Spleen (tissue), 11 donors: ENCODE measurements around the gene ARL4A. TPM values are rescaled to one million over a fixed set of nuclear protein-coding genes. Genes with fewer than 3 reads are reported as not detected.

Experiments used
- DNase-seq: peaks from one replicate; pipeline ENCODE4 v3.0.0-alpha.2; 2020
- H3K27ac ChIP-seq, 8 donors: fragments of 200-600 bp; sonication (generic) in 7 of 8; 1 replicate in 4 of 8; 2 replicates in 4 of 8; pipeline versions ENCODE4 v1.5.0 to v1.8.0; 2016 to 2021; ENCODE audit warnings: inconsistent platforms in 4 of 8, mild to moderate bottlenecking in 4 of 8, moderate library complexity in 1 of 8
- H3K27me3 ChIP-seq, 7 donors: fragments of 200-600 bp; sonication (generic) in 6 of 7; replicated peaks in 1 of 7; 1 replicate in 4 of 7; 2 replicates in 3 of 7; pipeline versions ENCODE4 v1.5.0 to v1.8.0; 2016 to 2021; ENCODE audit warnings: inconsistent platforms in 3 of 7, mild to moderate bottlenecking in 1 of 7
- H3K36me3 ChIP-seq, 6 donors: fragments of 200-600 bp; sonication (generic) in 5 of 6; 1 replicate in 4 of 6; 2 replicates in 2 of 6; pipeline versions ENCODE4 v1.5.0 to v1.8.0; 2016 to 2021; ENCODE audit warnings: inconsistent platforms in 2 of 6
- H3K4me1 ChIP-seq, 6 donors: fragments of 200-600 bp; sonication (generic) in 5 of 6; 1 replicate in 3 of 6; 2 replicates in 3 of 6; pipeline versions ENCODE4 v1.5.0 to v1.8.0; 2016 to 2021; ENCODE audit warnings: inconsistent platforms in 3 of 6
- H3K4me3 ChIP-seq, 8 donors: fragments of 200-600 bp; sonication (generic) in 7 of 8; 1 replicate in 4 of 8; 2 replicates in 4 of 8; pipeline versions ENCODE4 v1.5.0 to v1.8.0; 2016 to 2021; ENCODE audit warnings: inconsistent platforms in 4 of 8, mild to moderate bottlenecking in 4 of 8, moderate library complexity in 2 of 8
- H3K9me3 ChIP-seq, 8 donors: fragments of 200-600 bp; sonication (generic) in 7 of 8; 1 replicate in 4 of 8; 2 replicates in 4 of 8; pipeline versions ENCODE4 v1.5.0 to v1.8.0; 2016 to 2021; ENCODE audit warnings: inconsistent platforms in 4 of 8
- CTCF ChIP-seq, 11 experiments: fragments of 200-600 bp in 7 of 11; fragments of 450-650 bp in 4 of 11; sonication (generic) in 4 of 11; IDR thresholded peaks in 8 of 11; conservative IDR thresholded peaks in 3 of 11; 1 replicate in 7 of 11; 2 replicates in 4 of 11; pipeline versions ENCODE4 v1.4.0 to v1.8.0; 2016 to 2021; ENCODE audit warnings: antibody characterized with exemption in 11 of 11, inconsistent platforms in 4 of 11, mild to moderate bottlenecking in 1 of 11
- POLR2A ChIP-seq, 3 donors: fragments of 450-650 bp; IDR thresholded peaks; one replicate each; pipeline ENCODE4 v1.5.1; 2017; ENCODE audit warnings: antibody characterized with exemption in 3 of 3, mild to moderate bottlenecking in 1 of 3
- POLR2AphosphoS5 ChIP-seq, 3 donors: sonication (generic); formaldehyde crosslinking; IDR thresholded peaks; one replicate each; pipeline ENCODE4 v1.5.1; 2017; ENCODE audit warnings: antibody characterized with exemption in 3 of 3
- whole genome bisulfite sequencing, 5 donors: extraction: QIAGEN DNeasy Blood & Tissue Kit in 3 of 5; methylation state at CpG; one replicate each; pipeline versions ENCODE4 v1.1.5 to v1.1.7; 2013 to 2018; 5-methylcytosine and 5-hydroxymethylcytosine counted together
- intact Hi-C: fragments of 100-400 bp; cut with DNase I; formaldehyde crosslinking; loops from one replicate; pipeline ENCODE4 v1.15.0; 2023; ENCODE audit warnings: low total_unique reads
- polyA plus RNA-seq, 3 donors: library from polyadenylated mRNA; stranded (reverse); fragments of 200-250 nt; gene quantifications; one replicate each; pipeline ENCODE4 v1.2.1, GENCODE V29; 2013
- total RNA-seq, 7 donors: library from RNA; depleted of rRNA in 3 of 7; stranded (reverse); fragments of >200 nt in 3 of 7; fragmentation: NEBNext Ultra II Directional in 4 of 7; extraction: Animal tissue kit (Norgen Biotek cat#: 25700) in 4 of 7; gene quantifications; one replicate each; pipeline versions ENCODE4 v1.1.0 to v1.2.1, GENCODE V29; 2016 to 2021
- donor health status: healthy with polysubstance abuse.
- donor health status: DM: no; HTN: no; CAD: no; lungs with moderate emphysema.
- donor health status: DM: no; HTN: no; CAD: no.
- donor health status: Bipolar disorder and iron deficiency.
- donor health status: healthy.
- donor health status: DM: no; HTN: no; CAD: no.
- donor health status: DM: yes; HTN: yes; CAD: no.

Gene ARL4A
- total and polyA plus RNA-seq, 10 donors, result 12.9 to 40.9 (median 27.1) TPM

DNA sequence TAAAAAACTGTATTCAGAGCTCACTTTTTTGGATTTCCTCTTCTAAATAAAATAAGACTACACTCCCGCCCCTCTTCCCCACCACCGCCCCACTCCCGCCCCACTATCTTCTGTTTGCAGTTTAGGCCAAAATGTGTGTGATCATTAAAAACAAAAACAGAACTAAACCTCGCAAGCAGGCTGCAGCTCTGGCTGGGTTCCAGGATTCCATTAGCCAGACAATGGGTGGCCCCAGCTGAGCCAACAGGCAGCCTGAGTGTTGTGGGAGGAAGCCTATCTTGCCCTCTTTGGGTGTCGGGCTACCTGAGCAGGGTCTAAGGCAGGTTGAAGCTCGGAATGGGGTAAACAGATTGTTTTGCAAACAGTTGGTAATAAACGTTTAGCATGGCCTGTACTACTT is 41.7 kb downstream of the ARL4A start:
- H3K4me3 ChIP-seq, result no peak overlapping the region
- peaks cover 0 to 31% (median 10%) of the 10 kb centered on the region in 6 donors for H3K4me1 ChIP-seq
- DNase-seq, result no peak
- TF ChIP-seq POLR2A (IDR thresholded peaks at IDR 0.05) (no peak), POLR2AphosphoS5 (IDR thresholded peaks at IDR 0.05) (no peak), CTCF (IDR thresholded peaks at IDR 0.05 in 8 of 11, conservative IDR thresholded peaks at IDR 0.05 in 3 of 11) (no peak)
- 35 to 70% (median 46%) methylated on average over 7 of the region's 7 CpGs for WGBS, 5 donors
- no peaks in the 10 kb centered on the region for H3K36me3 ChIP-seq
- H3K9me3 ChIP-seq, result no peaks in the 10 kb centered on the region
- no peak overlapping the region for H3K27ac ChIP-seq
- H3K27me3 ChIP-seq, result no peaks in the 10 kb centered on the region
- intact Hi-C loops, result no loop called here

- Histone ChIP-seq H3K27ac (no peak overlapping the region), H3K27me3 (no peaks in the 10 kb centered on the region), H3K36me3 (no peaks in the 10 kb centered on the region), H3K4me1 (peaks cover 0 to 31% (median 10%) of the 10 kb centered on the region in 6 donors), H3K4me3 (no peak overlapping the region), H3K9me3 (no peaks in the 10 kb centered on the region)
- 26 to 50% (median 35%) methylated on average over 2 of the region's 2 CpGs for WGBS, 5 donors
- no peak for DNase-seq
- TF ChIP-seq CTCF (IDR thresholded peaks at IDR 0.05 in 8 of 11, conservative IDR thresholded peaks at IDR 0.05 in 3 of 11), result no peak
- no peak for TF ChIP-seq POLR2A (IDR thresholded peaks at IDR 0.05)
- TF ChIP-seq POLR2AphosphoS5 (IDR thresholded peaks at IDR 0.05), result no peak
- intact Hi-C loops, result no loop called here
Observed at GRCh38 chr7:12730523-12730922, 43.1 kb downstream of the ARL4A start.

GRCh38 chr7:12731214-12731656 is 43.8 kb downstream of the ARL4A start:
- H3K27ac ChIP-seq, result peak overlapping the region in 1 of 8 donors; percentile 13
- H3K4me1 ChIP-seq, result peaks cover 0 to 31% (median 10%) of the 10 kb centered on the region in 6 donors
- no peaks in the 10 kb centered on the region for H3K36me3 ChIP-seq
- 78 to 86% (median 83%) methylated on average over 1 of the region's 1 CpG for WGBS, 5 donors
- no peaks in the 10 kb centered on the region for H3K27me3 ChIP-seq
- intact Hi-C loops, result no loop called here
- H3K9me3 ChIP-seq, result no peaks in the 10 kb centered on the region
- no peak for TF ChIP-seq POLR2AphosphoS5 (IDR thresholded peaks at IDR 0.05)
- TF ChIP-seq CTCF (IDR thresholded peaks at IDR 0.05 in 8 of 11, conservative IDR thresholded peaks at IDR 0.05 in 3 of 11), result no peak
- TF ChIP-seq POLR2A (IDR thresholded peaks at IDR 0.05), result no peak
- H3K4me3 ChIP-seq, result no peak overlapping the region
- no peak for DNase-seq

- no peak for DNase-seq
- TF ChIP-seq POLR2A (IDR thresholded peaks at IDR 0.05) (no peak), CTCF (IDR thresholded peaks at IDR 0.05 in 8 of 11, conservative IDR thresholded peaks at IDR 0.05 in 3 of 11) (no peak), POLR2AphosphoS5 (IDR thresholded peaks at IDR 0.05) (no peak)
Observed at GRCh38 chr7:12731775-12732174, 44.3 kb downstream of the ARL4A start.

More at GRCh38 chr7:12731775-12732174, 44.3 kb downstream of the ARL4A start:
- Histone ChIP-seq H3K4me3 (no peak overlapping the region), H3K36me3 (no peaks in the 10 kb centered on the region), H3K9me3 (no peaks in the 10 kb centered on the region), H3K4me1 (peaks cover 0 to 31% (median 10%) of the 10 kb centered on the region in 6 donors), H3K27ac (no peak overlapping the region), H3K27me3 (no peaks in the 10 kb centered on the region)
- WGBS, 5 donors, result 88 to 92% (median 89%) methylated on average over 2 of the region's 2 CpGs
- intact Hi-C loops, result no loop called here
